HK-2 (cell line): ENCODE data around the gene CD79A.

Source experiments
- DNase-seq: peaks from one replicate; pipeline ENCODE4 v3.0.0-alpha.2; 2018; ENCODE audit not compliant: unreplicated experiment

CD79A gene

DNA sequence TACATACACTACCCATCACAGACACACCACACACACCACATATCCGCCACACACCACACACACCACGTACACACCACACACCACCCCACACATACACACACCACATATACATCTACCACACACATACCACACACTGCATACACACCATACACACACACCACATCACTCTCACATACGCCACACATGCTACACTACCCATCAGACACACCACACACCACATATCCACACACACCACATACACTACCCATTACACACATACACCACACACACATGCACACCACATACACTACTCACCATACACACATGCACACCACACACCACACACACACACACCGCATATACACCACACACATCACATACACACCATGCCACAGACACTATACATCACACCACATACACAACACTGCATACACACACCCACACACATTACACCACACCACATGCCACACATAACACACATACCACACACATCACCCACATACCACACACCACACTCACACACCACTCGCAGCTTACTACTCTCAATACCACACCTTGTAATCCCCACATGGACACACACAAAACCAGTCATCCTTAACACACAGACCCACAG is 41.7 kb downstream of the CD79A start:
- no peak for DNase-seq

DNA sequence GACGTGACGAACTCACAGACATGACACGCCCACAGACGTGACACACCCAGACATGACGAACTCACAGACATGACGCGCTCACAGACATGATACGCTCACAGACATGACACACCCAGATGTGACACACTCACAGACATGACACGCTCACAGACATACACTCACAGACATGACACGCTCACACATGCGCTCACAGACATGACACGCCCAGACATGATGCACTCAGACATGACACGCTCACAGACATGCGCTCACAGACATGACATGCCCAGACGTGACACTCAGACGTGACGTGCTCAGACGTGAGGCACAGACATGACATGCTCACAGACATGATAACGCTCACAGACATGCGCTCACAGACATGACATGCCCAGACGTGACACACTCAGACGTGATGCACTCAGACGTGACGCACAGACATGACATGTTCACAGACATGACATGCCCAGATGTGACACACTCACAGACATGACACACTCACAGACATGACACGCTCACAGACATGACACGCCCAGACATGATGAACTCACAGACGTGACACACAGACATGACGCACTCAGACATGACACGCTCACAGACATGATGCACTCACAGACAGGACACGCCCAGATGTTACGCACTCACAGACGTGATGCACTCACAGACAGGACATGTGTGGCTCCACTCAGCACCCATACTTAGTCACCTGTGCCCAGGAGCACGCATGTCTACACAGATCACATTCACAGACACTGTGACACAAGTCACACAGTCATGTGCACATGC is 43.1 kb downstream of the CD79A start:
- DNase-seq, result no peak

DNA sequence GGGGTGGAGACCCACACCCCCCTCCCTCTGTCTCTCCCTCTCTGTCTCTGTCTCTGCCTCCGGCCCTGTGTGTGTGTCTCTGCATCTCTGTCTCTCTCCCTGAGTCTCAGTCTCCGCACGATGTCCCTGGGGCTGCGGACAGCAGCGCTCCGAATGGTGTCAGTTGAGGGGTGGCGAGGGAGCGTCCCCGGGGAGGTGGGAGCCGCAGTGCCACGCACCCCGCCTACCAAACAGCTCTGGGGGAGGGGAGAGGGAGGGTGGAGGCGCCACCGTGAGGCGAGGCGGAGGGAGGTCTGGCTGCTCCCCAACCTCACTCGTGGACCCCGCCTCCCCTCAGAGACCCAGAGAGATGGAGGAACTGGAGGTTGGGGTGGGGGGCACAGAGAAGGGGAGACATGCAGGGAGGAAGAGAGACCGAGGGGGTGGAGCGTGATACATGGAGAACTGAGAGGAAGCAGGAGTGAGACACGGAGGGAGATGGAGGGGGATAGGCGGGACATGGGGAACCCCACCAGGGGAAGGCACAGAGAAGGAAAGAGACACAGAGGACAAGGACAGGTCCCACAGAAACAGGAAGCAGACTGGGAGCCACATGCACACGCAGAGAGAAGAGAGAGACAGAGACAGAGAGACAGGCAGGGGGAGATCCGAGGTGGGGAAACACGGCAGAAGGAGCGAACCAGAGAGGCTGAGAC is 44.0 kb downstream of the CD79A start:
- DNase-seq, result no peak

DNA sequence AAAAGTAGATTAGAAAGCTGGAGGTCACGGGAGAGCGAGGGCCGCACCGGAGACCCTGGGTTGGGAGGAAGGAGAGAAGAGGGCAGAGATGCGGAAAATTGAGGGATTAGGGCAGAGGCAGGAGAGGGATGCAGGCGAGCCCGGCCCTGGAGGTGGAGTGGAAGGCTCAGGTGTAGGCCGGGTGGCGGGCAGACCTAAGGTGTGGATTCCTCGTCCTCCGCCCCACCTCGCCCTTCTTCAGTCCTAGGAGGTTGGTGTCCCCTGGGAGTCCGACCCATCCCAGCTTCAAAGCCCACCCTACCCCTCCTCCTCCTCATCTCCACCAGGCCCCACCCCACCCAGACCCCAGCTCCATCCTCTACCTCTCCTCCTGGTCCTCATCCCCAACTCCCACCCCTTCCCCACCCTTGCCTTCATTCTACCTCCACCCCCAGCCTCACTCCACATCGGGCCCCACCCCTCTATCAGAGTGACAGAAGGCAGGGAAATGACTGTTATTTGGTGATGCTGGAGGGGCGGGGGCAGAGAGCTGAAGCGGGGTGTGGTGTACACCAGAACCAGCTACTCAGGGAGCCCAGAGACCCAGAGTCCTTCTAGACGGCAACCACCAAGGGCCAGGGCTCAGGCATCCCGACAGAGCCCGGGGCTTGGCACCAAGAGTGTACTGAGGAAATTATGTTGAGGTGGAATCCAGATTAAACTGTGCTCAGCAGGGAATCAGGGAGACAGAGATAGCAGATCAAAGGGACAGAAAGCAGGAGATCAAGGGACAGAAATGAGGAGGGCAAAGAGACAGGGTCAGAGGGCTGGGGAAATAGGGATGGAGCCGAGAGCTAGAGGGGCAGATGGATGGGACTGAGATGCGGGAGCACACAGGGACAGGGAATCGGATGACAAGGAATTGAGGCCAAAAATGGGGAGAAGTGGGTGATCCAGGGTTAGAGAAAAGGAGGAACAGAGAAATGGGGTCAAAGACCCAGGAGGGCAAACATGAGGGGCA is 44.8 kb downstream of the CD79A start:
- no peak for DNase-seq

DNA sequence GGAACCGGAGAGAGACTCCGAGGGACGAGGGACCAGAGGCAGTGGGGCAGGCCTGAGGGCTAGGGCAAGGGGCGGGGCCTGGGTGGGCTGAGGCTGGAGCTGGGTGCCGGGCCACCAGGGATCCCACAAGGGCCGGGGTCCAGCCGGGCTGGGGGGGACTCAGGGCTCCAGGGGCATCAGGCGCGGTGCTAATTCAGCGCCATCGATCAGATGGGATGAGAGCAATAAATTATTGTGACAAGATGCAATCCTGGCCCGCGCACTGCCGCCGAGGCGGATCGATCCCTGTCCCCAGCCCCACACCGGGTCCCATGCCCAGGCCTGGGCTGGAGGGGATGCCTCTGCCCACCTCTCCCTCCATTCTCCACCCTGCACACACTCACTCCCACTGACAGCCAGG is 45.5 kb downstream of the CD79A start:
- DNase-seq, result no peak

DNA sequence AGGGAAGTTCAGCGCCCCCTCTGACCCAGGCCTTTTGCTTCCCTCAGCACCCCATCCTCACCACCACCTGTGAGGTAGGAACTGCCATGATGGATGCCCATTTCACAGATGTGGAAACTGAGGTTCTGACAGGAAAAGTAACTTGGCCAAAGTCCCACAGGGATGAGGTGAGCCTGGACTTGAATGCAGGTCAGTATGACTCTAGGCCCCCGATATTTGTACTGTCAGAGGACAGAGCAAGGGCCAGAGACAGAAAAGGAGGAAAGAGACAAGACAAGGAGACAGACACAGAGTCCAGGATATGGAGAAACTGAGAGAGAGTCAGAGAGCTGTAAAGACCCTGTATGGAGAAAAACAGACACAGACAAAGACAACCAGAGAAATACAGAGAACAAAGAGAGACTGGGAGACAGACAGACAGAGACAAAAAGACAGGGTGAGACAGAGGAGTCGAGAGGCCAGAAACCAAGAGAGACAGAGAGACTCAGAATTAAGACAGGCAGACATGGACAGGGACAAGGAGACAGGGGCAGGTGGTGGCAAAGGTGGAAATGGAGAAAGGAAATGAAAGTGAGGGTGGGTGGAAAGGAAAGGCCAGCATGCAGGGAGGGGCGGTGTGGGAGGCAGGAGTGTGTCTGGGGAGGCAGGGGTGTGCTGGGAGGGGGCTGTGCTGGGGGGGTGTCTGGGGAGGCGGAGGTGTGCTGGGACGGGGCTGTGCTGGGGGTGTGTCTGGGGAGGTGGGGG is 46.1 kb downstream of the CD79A start:
- DNase-seq, result no peak

DNA sequence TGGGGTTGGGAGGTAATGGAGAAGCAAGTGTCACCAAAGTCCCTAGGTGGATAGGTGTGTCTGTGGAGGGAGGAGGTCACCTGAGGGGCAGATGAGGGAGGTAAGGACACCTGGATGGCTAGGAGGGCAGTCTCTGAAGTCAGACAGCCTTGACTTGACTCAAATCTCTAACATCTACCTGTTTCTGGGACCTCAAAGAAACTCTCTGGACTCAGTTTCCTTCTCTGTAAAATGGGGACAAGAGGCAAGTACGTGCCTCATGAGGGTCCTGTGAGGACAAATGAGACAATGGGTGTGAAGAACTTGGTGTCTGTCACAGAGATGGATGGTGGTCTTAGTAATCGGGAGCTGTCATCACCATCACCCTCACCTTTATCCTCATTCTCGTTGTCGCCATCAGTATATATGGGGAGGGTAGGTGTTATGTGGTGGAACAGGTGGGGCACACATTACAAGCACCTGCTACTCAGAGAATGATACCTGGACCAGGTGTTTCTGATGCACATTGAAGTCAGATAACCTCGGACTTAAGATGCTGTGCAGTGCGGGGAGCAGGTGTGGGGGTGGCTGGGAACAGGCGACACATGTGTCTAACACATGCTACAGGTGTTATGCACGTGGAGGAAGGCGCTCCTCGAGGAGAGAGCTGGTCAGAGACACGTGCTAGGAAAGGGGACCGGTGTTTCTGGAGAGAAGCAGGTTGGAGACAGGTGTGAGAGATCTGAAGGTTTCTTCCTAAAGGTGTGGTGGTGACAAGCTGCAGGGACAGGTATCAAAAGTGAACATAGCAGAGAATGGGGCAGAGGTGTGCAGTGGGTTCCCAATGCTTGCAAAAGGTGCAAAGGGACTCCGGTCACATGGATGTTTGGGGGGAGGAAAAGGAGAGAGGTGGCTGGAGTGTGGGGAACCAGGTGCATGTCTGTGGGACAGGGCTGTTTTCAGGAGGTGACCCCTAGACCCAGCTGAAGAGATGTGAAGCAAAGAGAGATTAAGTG is 47.4 kb downstream of the CD79A start:
- DNase-seq, result no peak

DNA sequence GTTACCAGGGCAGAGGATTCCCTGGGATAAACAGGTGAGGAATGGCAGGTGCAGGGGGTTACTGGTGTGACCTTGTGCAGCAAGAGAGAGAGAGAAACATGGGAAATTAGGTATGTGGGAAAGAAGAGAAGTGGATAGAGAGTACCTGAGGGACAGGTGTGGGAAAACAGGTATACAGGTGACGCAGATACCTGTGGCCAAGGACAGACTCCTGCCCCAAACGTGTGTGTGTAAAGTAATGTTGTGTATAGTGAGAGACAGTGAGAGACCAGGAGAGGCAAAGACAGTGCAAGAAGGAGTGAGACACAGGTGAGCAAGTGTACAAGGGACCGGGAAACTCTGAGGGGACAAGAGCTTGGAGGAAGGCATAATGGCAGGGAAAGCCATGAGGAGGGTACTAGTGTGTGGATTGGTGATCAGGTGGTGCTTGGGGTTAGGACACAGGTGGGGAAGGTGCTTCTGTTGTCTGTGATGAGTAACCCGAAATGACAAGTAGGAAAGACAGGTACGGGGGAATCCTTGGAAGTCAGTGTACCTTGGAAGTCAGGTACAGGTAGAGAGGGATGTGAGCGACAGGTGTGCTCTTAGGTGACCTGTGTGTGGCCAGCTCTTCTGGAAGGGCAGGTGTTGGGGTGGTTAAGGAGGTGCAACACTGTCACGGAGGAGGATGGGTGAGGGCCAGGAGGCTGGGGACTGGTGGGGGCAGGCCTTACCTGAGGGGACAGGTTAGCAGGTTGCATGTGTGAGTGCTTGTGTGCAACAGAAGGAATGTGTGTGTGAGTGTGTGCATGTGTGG is 48.3 kb downstream of the CD79A start:
- DNase-seq, result no peak

DNA sequence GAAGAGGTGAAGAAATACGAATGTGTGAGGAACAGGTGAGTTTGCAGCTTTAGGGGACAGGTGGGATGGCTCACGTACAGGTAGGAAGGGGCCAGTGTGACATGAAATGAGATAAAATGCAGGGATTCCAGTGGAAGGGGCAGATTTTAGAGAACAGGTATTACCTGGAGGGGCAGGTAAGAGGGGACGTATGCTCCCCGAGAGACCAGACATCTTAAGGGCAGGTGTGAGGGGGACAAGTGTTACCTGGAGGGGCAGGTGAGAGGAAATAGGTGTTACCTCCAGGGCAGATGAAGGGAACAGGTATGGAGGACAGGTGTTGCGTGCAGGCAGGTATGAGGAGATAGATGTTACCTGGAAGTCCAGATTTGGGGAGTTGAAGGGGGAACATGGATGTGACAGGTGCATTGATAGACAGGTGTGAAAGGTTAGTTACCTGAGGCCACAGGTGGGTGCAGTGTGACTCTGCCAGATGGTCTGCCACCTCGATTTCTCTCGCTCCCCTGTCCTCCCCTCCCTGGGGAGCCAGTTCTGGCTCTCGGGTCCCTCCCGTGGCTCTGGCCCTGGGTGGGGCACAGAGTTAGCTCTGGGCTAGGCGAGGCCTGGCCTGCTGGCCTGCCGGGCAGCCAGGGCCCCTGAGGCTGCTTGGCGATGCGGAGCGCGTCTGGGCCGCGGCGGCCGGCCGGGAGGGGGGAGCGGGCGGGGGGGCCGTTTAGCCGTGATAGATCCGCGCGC is 49.1 kb downstream of the CD79A start:
- DNase-seq, result no peak

DNA sequence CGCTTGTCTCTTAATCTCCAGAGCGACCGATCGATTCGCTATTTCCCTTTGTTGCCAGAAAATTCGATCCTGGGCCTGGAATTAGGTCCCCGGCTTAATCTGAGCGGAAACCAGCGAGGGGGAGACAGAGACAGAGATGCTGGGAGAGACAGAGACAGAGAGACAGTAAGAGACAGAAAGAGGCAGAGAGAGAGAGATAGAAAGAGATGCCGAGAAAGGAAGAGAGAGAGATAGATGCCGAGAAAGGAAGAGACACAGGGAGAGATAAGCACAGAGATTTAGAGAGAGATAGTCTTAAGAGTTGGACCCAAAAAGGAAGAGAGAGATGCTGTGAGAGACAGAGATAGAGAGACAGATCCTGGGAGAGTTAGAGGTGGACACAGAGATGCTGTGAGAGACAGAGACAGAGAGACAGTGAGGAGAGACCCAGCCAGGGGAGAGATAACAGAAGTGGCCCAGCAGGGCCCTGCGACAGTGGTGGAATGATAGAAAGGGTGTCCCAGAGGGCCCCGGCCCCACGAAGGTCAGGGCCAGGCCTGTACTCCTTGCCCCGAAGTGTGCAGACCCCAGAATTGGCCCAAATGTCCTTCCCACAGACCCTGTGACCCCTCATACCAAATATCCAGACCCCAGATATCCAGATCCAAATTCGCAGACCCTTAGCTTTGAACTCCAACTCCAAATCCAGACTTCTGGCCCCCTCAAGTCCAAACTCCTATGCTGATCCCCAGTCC is 49.9 kb downstream of the CD79A start:
- DNase-seq, result no peak

DNA sequence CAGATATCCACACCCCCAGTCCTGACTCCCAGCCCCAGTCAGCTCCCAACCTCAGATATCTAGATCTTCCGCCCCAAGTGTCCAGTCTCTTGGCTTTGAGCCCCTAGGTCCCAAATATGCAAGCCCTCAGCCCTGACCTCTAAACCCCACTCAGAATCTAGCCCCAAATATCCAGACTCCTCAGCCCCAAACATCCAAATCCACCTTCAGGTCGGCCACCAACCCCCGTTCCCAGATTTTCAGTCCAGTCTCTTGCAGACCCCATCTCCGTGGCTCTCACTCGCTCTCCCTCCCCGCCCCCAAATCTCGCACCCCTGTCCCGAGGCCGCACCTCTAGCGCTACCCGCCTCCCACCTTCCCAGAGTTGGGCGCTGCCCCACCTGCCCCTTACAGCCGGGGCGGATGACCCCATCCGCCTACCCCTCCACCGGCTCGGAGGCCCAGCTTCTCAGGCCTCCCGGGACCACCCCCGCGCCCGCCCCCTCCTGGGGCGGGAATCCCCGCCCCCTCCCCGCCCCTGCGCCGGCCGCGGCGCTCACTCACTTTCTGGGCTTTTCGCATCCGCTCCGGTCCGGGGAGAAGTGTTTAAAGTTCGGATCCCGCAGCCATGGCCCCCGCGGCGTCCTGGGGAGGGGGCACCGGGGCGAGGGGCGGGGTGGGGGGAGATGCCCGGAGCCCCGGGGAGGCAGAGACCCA is 50.6 kb downstream of the CD79A start:
- DNase-seq, result no peak

DNA sequence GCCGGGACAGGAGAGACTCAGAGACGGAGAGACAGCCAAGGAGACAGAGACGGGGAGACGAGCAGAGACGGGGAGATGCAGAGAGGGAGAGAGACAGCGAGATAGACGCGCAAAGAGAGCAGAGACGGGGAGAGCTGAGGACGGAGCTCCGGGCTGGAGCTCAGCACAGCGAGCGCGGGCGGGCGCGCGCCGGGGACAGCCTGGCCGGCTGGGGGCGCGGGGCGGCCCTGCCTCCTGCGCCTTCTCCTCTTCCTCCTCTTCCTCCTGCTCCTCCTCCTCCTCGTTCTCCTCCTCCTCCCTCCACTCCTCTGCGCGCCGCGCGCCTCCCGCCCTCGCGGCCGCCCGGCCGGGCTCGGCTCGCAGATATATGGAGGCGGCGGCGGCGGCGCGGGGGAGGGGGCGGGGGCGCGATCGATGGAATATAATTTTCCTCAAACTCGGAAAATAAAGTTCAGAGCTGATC is 51.2 kb downstream of the CD79A start, which contains the start of gene ERFL:
Gene ERFL (minus strand): TSS at position 229 of the 463 bp plus-strand sequence. CDS start 15,530 bp downstream, outside the sequence.
- peak; percentile 68 for DNase-seq

DNA sequence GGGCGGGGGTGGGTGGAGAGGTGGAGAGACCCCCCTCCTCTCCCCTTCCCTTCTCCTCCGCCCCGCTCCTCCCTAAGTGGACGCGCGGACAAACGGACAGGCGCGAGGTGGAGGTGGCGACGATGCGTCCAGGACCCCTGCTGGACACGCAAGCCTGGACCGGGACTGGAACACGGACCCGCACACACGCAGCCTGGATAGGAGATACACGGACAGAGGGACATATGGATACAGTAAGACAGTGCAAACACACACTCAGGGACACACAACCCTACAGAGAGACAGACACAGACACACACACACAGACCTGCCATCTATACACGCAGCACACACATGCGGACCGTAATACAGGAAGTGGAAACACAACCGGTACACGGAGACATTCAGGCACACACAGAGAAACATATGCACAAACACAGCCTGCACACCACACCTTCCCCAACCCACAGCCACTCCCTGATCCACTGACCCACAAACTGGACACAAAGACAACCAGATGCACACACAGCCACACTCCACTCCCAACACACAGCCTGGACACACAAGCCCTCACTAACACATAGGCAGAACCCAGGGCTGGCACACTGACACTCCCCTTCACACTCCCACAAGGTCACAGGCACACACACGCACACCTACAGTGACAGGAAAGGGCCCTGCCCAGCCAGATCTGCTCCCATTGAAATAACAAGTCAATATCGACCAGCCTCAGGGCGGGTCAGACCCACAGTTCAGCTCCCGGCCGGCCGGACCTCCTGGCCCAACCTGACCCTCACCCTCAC is 51.9 kb downstream of the CD79A start:
- DNase-seq, result no peak

DNA sequence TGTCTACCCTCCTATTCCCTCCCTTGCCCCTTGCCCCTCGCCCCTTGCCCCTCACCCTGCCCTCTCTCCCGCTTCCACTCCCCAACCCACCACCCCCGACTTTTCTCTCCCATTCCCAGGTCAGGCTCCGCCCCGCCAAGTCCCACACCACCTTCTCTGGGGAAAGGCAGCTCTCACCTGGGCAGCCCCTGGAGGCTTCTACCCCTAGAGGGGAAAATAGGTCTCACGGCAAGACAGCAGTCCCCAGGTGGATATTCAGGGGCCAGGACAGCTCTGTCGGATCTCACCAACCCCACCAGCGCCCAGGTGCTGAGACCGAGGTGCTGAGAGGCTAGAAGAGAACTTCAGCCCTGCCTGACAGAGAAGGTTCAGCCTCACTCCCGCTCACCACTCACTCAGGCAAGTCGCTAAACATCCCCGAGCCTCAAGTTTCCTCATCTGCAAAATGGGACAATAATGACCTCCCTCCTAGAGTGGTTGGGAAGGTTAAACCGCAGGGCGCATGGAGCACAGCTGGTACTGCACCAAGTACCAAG is 52.5 kb downstream of the CD79A start:
- no peak for DNase-seq

DNA sequence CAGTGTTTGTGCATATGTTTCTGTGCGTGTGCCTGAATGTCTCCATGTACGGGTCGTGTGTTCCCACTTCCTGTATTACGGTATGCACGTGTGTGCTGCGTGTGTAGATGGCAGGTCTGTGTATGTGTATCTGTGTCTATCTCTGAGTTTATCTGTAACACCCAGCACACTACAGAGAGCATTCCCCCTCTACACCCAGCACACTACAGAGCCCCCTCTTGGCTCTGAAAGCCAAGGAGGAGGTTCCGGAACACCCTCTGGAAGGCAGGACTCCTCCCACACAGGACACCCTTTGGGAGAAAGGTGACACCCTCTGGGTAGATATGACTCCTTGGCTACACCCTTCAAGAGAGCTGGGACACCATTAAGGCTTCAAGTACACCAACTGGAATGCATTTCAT is 53.2 kb downstream of the CD79A start:
- DNase-seq, result no peak
